IMR-90 (cell line): ENCODE data around the gene DGKD.

Experiments
- CTCF ChIP-seq: conservative IDR thresholded peaks from 2 replicates; pipeline ENCODE4 v1.5.1; 2012; ENCODE audit warnings: mild to moderate bottlenecking, low read depth, low read length, improper control_type of control experiment
- MAFK ChIP-seq: IDR thresholded peaks from 2 replicates; pipeline ENCODE4 v1.6.1; 2012; ENCODE audit warnings: low read depth, low read length, improper control_type of control experiment
- MXI1 ChIP-seq: IDR thresholded peaks from 2 replicates; pipeline ENCODE4 v1.6.1; 2012; ENCODE audit warnings: low read depth, mild to moderate bottlenecking, low read length, moderate library complexity, borderline replicate concordance
- POLR2A ChIP-seq: IDR thresholded peaks from 2 replicates; pipeline ENCODE4 v1.6.1; 2012; ENCODE audit warnings: mild to moderate bottlenecking, low read depth, low read length
- TF ChIP-seq, protein P1 (sequence below): fragments of 150-350 bp; IDR thresholded peaks from 2 replicates; pipeline ENCODE4 v1.6.1; 2017; ENCODE audit warnings: mild to moderate bottlenecking, antibody characterized with exemption, low read length, low read depth

DNA sequence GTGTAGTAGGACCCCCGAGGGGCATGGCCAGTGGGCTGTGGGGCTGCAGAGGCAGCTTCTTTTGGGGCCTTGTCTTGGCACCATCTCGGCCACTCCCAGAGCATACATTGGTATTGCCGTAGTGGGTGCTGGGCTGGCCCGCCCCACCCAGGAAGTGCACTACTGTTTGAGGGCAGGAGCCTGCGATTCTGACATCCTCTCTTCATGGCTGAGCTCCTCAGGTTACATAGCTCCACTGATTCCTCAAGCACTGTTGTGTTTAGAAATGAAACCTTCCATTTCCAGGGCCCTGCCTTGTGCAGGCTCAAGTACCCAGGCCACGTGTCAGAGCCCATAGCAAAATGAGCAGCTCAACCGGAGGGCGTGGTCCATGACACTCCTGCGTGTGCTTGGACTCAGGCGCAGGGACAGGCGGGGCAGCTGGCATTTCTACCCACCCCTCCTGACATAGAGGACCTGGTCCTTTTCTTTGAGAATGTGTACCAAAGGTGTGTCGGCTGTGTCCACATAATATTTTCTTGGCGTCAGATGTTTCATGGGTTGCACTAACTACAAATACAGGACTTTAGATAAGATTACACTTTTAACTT, 67.9 kb downstream of the DGKD start:
- TF ChIP-seq, protein P1, sequence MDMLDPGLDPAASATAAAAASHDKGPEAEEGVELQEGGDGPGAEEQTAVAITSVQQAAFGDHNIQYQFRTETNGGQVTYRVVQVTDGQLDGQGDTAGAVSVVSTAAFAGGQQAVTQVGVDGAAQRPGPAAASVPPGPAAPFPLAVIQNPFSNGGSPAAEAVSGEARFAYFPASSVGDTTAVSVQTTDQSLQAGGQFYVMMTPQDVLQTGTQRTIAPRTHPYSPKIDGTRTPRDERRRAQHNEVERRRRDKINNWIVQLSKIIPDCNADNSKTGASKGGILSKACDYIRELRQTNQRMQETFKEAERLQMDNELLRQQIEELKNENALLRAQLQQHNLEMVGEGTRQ = no peak
- no peak for TF ChIP-seq MXI1
- TF ChIP-seq CTCF = no peak
- TF ChIP-seq MAFK = no peak
- no peak for TF ChIP-seq POLR2A
